GM12864 (cell line): ENCODE data around the gene KCNT2.
"Not testable (repeated sequence)": the region's sequence is repeated elsewhere in the genome, so short reads cannot be mapped to it uniquely, and the experiment has no call there.

ENCODE experiments used
- DNase-seq: peaks from one replicate; pipeline ENCODE4 v3.0.0-alpha.2; 2011; ENCODE audit warnings: low read depth
- H3K4me3 ChIP-seq: 2 replicates; pipeline ENCODE4 v1.5.1; 2011; ENCODE audit warnings: mild to moderate bottlenecking, low read depth, low read length, control low read depth
- TF ChIP-seq, protein P1 (sequence below): IDR thresholded peaks from 2 replicates; pipeline ENCODE4 v1.5.1; 2011; ENCODE audit warnings: low read depth, mild to moderate bottlenecking, moderate library complexity, low read length, control low read depth, inconsistent platforms; ENCODE audit errors: missing control alignments

KCNT2 gene

GRCh38 chr1:196305216-196305615 lies 303.0 kb downstream of the KCNT2 start:
- no peak overlapping the region for H3K4me3 ChIP-seq
- TF ChIP-seq, protein P1, sequence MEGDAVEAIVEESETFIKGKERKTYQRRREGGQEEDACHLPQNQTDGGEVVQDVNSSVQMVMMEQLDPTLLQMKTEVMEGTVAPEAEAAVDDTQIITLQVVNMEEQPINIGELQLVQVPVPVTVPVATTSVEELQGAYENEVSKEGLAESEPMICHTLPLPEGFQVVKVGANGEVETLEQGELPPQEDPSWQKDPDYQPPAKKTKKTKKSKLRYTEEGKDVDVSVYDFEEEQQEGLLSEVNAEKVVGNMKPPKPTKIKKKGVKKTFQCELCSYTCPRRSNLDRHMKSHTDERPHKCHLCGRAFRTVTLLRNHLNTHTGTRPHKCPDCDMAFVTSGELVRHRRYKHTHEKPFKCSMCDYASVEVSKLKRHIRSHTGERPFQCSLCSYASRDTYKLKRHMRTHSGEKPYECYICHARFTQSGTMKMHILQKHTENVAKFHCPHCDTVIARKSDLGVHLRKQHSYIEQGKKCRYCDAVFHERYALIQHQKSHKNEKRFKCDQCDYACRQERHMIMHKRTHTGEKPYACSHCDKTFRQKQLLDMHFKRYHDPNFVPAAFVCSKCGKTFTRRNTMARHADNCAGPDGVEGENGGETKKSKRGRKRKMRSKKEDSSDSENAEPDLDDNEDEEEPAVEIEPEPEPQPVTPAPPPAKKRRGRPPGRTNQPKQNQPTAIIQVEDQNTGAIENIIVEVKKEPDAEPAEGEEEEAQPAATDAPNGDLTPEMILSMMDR = no peak
- DNase-seq = no peak

- TF ChIP-seq, protein P1 = no peak
- no peak overlapping the region for H3K4me3 ChIP-seq
- DNase-seq = no peak
Measured at GRCh38 chr1:196302981-196303380, 305.3 kb downstream of the KCNT2 start.

GRCh38 chr1:196302420-196302819 lies 305.8 kb downstream of the KCNT2 start:
- no peak for DNase-seq
- H3K4me3 ChIP-seq = no peak overlapping the region
- TF ChIP-seq, protein P1 = no peak

DNA sequence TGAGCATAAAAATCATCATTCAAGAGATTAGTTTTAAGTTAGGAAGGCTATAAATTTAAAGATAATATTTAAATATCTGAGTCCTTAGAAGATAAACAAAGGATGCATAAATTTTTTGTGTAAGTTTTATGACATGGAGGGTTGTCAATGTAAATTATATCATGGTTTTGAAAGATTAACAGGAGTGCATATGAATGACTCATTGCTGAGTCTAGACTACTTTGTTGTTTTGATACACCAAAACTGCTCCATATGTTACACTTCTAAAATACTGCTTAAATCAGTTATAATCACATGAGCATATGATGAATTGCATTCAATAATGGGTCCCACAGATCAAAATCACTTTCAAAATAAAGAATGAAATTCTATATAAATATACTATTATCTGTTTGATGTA lies 312.5 kb downstream of the KCNT2 start:
- DNase-seq = no peak

GRCh38 chr1:196278816-196279215 lies 329.4 kb downstream of the KCNT2 start:
- DNase-seq = no peak
- no peak overlapping the region for H3K4me3 ChIP-seq
- TF ChIP-seq, protein P1 = no peak

More for the DNA sequence above, 312.5 kb downstream of the KCNT2 start:
- TF ChIP-seq, protein P1 = no peak
- no peak overlapping the region for H3K4me3 ChIP-seq

- TF ChIP-seq, protein P1 = no peak
- H3K4me3 ChIP-seq = no peak overlapping the region
- no peak for DNase-seq
Measured at GRCh38 chr1:196277860-196278259, 330.4 kb downstream of the KCNT2 start.

GRCh38 chr1:196271212-196271947 lies 336.9 kb downstream of the KCNT2 start:
- H3K4me3 ChIP-seq = no peak overlapping the region
- no peak for DNase-seq
- TF ChIP-seq, protein P1 = no peak

DNA sequence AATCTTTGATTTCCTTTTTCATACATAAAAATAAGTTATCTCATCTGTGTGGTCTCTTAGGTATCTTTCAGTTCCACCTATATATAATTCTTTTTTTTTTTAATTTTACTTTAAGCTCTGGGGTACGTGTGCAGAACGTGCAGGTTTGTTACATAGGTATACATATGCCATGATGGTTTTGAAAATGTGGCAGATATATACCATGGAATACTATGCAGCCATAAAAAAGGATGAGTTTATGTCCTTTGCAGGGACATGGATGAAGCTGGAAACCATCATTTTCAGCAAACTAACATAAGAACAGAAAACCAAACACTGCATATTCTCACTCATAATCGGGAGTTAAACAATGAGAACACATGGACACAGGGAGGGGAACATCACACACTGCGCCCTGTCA lies 345.2 kb downstream of the KCNT2 start:
- DNase-seq, H3K4me3 ChIP-seq: not testable (repeated sequence)
